Measurements from ENCODE around the gene ITGB4.

GRCh38 chr17:75784473-75785015 is 63.3 kb downstream of the ITGB4 start, which contains the start of gene UNK:
- no peak for TF ChIP-seq ZNF274 (IDR thresholded peaks at IDR 0.05; ENCODE audit: low read depth, low read length)
- no peak for TF ChIP-seq RAD21 (IDR thresholded peaks at IDR 0.05; ENCODE audit: low read depth)
- TF ChIP-seq POLR2A (IDR thresholded peaks at IDR 0.05; ENCODE audit: borderline replicate concordance, extremely low read depth, insufficient read depth, insufficient read length) = no peak
- no peak for TF ChIP-seq CBX3 (IDR thresholded peaks at IDR 0.05; ENCODE audit: low read depth)
